ENCODE measurements around the gene SNX20.

The SNX20 gene

GRCh38 chr16:50674831-50675230 is 6.3 kb downstream of the SNX20 start:
- no peak for TF ChIP-seq CTCF (IDR thresholded peaks at IDR 0.05; ENCODE audit: low read depth, low read length)
- Histone ChIP-seq H3K79me2 (ENCODE audit: low read length) (no peaks in the 10 kb centered on the region), H3K4me1 (ENCODE audit: low read length) (no peaks in the 10 kb centered on the region)

GRCh38 chr16:50673496-50674275 is 7.4 kb downstream of the SNX20 start:
- H4K20me1 ChIP-seq (ENCODE audit: insufficient read depth, low read length): no peaks in the 10 kb centered on the region
- peaks cover 48% of the 10 kb centered on the region for H3K36me3 ChIP-seq (replicated peaks; ENCODE audit: low read depth, low read length)
- no peaks in the 10 kb centered on the region for H3K4me1 ChIP-seq (ENCODE audit: low read length)
- H3K27ac ChIP-seq (ENCODE audit: low read length): no peak overlapping the region
- no peak overlapping the region for H3K4me3 ChIP-seq (ENCODE audit: low read length)
- H3K9ac ChIP-seq (ENCODE audit: low read length): no peak overlapping the region
- no peak for TF ChIP-seq CTCF (IDR thresholded peaks at IDR 0.05; ENCODE audit: low read depth, low read length)
- no peak for TF ChIP-seq EZH2phosphoT487 (IDR thresholded peaks at IDR 0.05; ENCODE audit: low read depth)
- H3K79me2 ChIP-seq (ENCODE audit: low read length): no peaks in the 10 kb centered on the region
- no peak overlapping the region for H3K4me2 ChIP-seq (ENCODE audit: low read length)
- H2AFZ ChIP-seq (ENCODE audit: low read depth, low read length): no peak overlapping the region
- H3K9me3 ChIP-seq (ENCODE audit: insufficient read depth, low read length): peaks cover 13% of the 10 kb centered on the region; the same call in 1 of the 2 replicates
- H3K27me3 ChIP-seq (ENCODE audit: low read depth, low read length): no peaks in the 10 kb centered on the region

More at GRCh38 chr16:50674831-50675230, 6.3 kb downstream of the SNX20 start:
- Histone ChIP-seq H4K20me1 (ENCODE audit: insufficient read depth, low read length) (no peaks in the 10 kb centered on the region), H3K27ac (ENCODE audit: low read length) (no peak overlapping the region), H3K4me3 (ENCODE audit: low read length) (no peak overlapping the region), H2AFZ (ENCODE audit: low read depth, low read length) (no peak overlapping the region), H3K4me2 (ENCODE audit: low read length) (no peak overlapping the region), H3K9ac (ENCODE audit: low read length) (no peak overlapping the region), H3K27me3 (ENCODE audit: low read depth, low read length) (no peaks in the 10 kb centered on the region), H3K9me3 (ENCODE audit: insufficient read depth, low read length) (peaks cover 13% of the 10 kb centered on the region; the same call in 1 of the 2 replicates), H3K36me3 (replicated peaks; ENCODE audit: low read depth, low read length) (peaks cover 48% of the 10 kb centered on the region)

GRCh38 chr16:50671644-50672260 is 9.4 kb downstream of the SNX20 start:
- TF ChIP-seq EZH2phosphoT487 (IDR thresholded peaks at IDR 0.05; ENCODE audit: low read depth): no peak
- TF ChIP-seq CTCF (IDR thresholded peaks at IDR 0.05; ENCODE audit: low read depth, low read length): peak; percentile 76
- no peaks in the 10 kb centered on the region for H3K79me2 ChIP-seq (ENCODE audit: low read length)

GRCh38 chr16:50670476-50670875 is 10.6 kb downstream of the SNX20 start:
- H3K79me2 ChIP-seq (ENCODE audit: low read length): no peaks in the 10 kb centered on the region
- no peak overlapping the region for H2AFZ ChIP-seq (ENCODE audit: low read depth, low read length)
- no peak for TF ChIP-seq EZH2phosphoT487 (IDR thresholded peaks at IDR 0.05; ENCODE audit: low read depth)
- no peak for TF ChIP-seq CTCF (IDR thresholded peaks at IDR 0.05; ENCODE audit: low read depth, low read length)
- H3K27ac ChIP-seq (ENCODE audit: low read length): no peak overlapping the region
- H3K27me3 ChIP-seq (ENCODE audit: low read depth, low read length): no peaks in the 10 kb centered on the region
- H3K4me3 ChIP-seq (ENCODE audit: low read length): no peak overlapping the region
- peaks cover 13% of the 10 kb centered on the region; the same call in 1 of the 2 replicates for H3K9me3 ChIP-seq (ENCODE audit: insufficient read depth, low read length)
- H3K4me2 ChIP-seq (ENCODE audit: low read length): no peak overlapping the region
- no peaks in the 10 kb centered on the region for H4K20me1 ChIP-seq (ENCODE audit: insufficient read depth, low read length)
- no peak overlapping the region for H3K9ac ChIP-seq (ENCODE audit: low read length)
- H3K36me3 ChIP-seq (replicated peaks; ENCODE audit: low read depth, low read length): peaks cover 40% of the 10 kb centered on the region
- peaks cover 9% of the 10 kb centered on the region; the same call in 1 of the 2 replicates for H3K4me1 ChIP-seq (ENCODE audit: low read length)

More at GRCh38 chr16:50671644-50672260, 9.4 kb downstream of the SNX20 start:
- H3K9ac ChIP-seq (ENCODE audit: low read length): no peak overlapping the region
- H3K4me2 ChIP-seq (ENCODE audit: low read length): no peak overlapping the region
- H3K27me3 ChIP-seq (ENCODE audit: low read depth, low read length): no peaks in the 10 kb centered on the region
- peaks cover 4% of the 10 kb centered on the region; the same call in 1 of the 2 replicates for H3K4me1 ChIP-seq (ENCODE audit: low read length)
- no peak overlapping the region for H3K27ac ChIP-seq (ENCODE audit: low read length)
- H3K4me3 ChIP-seq (ENCODE audit: low read length): no peak overlapping the region
- H2AFZ ChIP-seq (ENCODE audit: low read depth, low read length): no peak overlapping the region
- peaks cover 13% of the 10 kb centered on the region; the same call in 1 of the 2 replicates for H3K9me3 ChIP-seq (ENCODE audit: insufficient read depth, low read length)
- H4K20me1 ChIP-seq (ENCODE audit: insufficient read depth, low read length): no peaks in the 10 kb centered on the region
- peaks cover 40% of the 10 kb centered on the region for H3K36me3 ChIP-seq (replicated peaks; ENCODE audit: low read depth, low read length)

Measured in OCI-LY3 (cell line).